ENCODE data around the gene EIF3I.

The EIF3I gene

GRCh38 chr1:32205401-32206370 is 16.5 kb upstream of the EIF3I start, which contains the start of gene IQCC (continued):
- TF ChIP-seq ZNF335 (tag by site-specific recombination; conservative IDR thresholded peaks at IDR 0.05) (peak; percentile 87), ZNF426 (tag by site-specific recombination; IDR thresholded peaks at IDR 0.05) (no peak), ZNF530 (tag by site-specific recombination; IDR thresholded peaks at IDR 0.05; ENCODE audit: low read depth) (no peak), ZFHX2 (tag by site-specific recombination; conservative IDR thresholded peaks at IDR 0.05) (peak; percentile 96), KLF1 (tag by site-specific recombination; IDR thresholded peaks at IDR 0.05) (peak; percentile 42), ZNF571 (tag by site-specific recombination; IDR thresholded peaks at IDR 0.05) (no peak), ZBTB17 (tag by site-specific recombination; IDR thresholded peaks at IDR 0.05) (peak; percentile 57; the same call in 1 of the 2 replicates), ZNF645 (tag by site-specific recombination; IDR thresholded peaks at IDR 0.05) (no peak), ZSCAN23 (tag by site-specific recombination; IDR thresholded peaks at IDR 0.05) (no peak), ZNF24 (tag by site-specific recombination; IDR thresholded peaks at IDR 0.05) (0 out of 2 replicates have a peak, but pooled peaks have one; percentile 55), ZNF404 (tag by site-specific recombination; IDR thresholded peaks at IDR 0.05) (no peak), ZNF121 (tag by site-specific recombination; IDR thresholded peaks at IDR 0.05) (0 out of 2 replicates have a peak, but pooled peaks have one; percentile 27), ZNF280D (tag by site-specific recombination; IDR thresholded peaks at IDR 0.05) (no peak), KLF7 (tag by site-specific recombination; IDR thresholded peaks at IDR 0.05; ENCODE audit: borderline replicate concordance) (0 out of 2 replicates have a peak, but pooled peaks have one; percentile 27), ZEB2 (tag by site-specific recombination; IDR thresholded peaks at IDR 0.05) (peak; percentile 73), HOXC10 (CRISPR knock-in tag; IDR thresholded peaks at IDR 0.05) (no peak), ZNF324 (tag by site-specific recombination; IDR thresholded peaks at IDR 0.05) (no peak), KLF16 (tag by site-specific recombination; IDR thresholded peaks at IDR 0.05) (peak; percentile 57; the same call in 1 of the 2 replicates), ZBTB7A (tag by site-specific recombination; IDR thresholded peaks at IDR 0.05; ENCODE audit: low read depth) (0 out of 2 replicates have a peak, but pooled peaks have one; percentile 43), ZNF146 (tag by site-specific recombination; IDR thresholded peaks at IDR 0.05) (no peak), ZFP3 (tag by site-specific recombination; IDR thresholded peaks at IDR 0.05; ENCODE audit: low read depth) (no peak), ZBTB10 (tag by site-specific recombination; IDR thresholded peaks at IDR 0.05) (0 out of 2 replicates have a peak, but pooled peaks have one; percentile 23), ZNF513 (tag by site-specific recombination; IDR thresholded peaks at IDR 0.05) (no peak), HIC1 (tag by site-specific recombination; IDR thresholded peaks at IDR 0.05) (peak; percentile 80), SETDB1 (IDR thresholded peaks at IDR 0.05; ENCODE audit: insufficient read length, low read length) (no peak), MZF1 (tag by site-specific recombination; IDR thresholded peaks at IDR 0.05; ENCODE audit: borderline replicate concordance) (no peak), SP3 (tag by site-specific recombination; IDR thresholded peaks at IDR 0.05) (peak; percentile 9; the same call in 1 of the 2 replicates), ZNF549 (tag by site-specific recombination; IDR thresholded peaks at IDR 0.05) (no peak), ZNF2 (tag by site-specific recombination; IDR thresholded peaks at IDR 0.05) (peak; percentile 47)

All from HEK293 (cell line).